SK-N-SH (cell line): ENCODE measurements around the gene AGBL4.

ENCODE experiments used
- CTCF ChIP-seq: fragments of 200-600 bp; sonication (generic); IDR thresholded peaks from 2 replicates; pipeline ENCODE4 v1.6.1; 2017; ENCODE audit warnings: antibody characterized with exemption, mild to moderate bottlenecking, moderate library complexity
- EP300 ChIP-seq, 2 experiments: IDR thresholded peaks; 2 replicates each; pipeline versions ENCODE4 v1.4.0 to v1.6.1; 2012; ENCODE audit warnings: borderline replicate concordance in 1 of 2, low read depth in 1 of 2, low read length in 1 of 2
- FOXJ3 ChIP-seq: sonication (generic); formaldehyde crosslinking; IDR thresholded peaks from 2 replicates; pipeline ENCODE4 v1.5.1; 2020; ENCODE audit warnings: mild to moderate bottlenecking, missing genetic modification reagents
- GABPA ChIP-seq: IDR thresholded peaks from 2 replicates; pipeline ENCODE4 v1.4.0; 2012; ENCODE audit warnings: low read depth, mild to moderate bottlenecking
- POLR2AphosphoS5 ChIP-seq: IDR thresholded peaks from 2 replicates; pipeline ENCODE4 v1.6.1; 2012; ENCODE audit warnings: low read depth, low read length
- RAD21 ChIP-seq: IDR thresholded peaks from 2 replicates; pipeline ENCODE4 v1.6.1; 2012; ENCODE audit warnings: mild to moderate bottlenecking, low read length
- SMC3 ChIP-seq: IDR thresholded peaks from 2 replicates; pipeline ENCODE4 v1.6.1; 2012; ENCODE audit warnings: low read depth, low read length, improper control_type of control experiment
- TAF1 ChIP-seq: IDR thresholded peaks from 2 replicates; pipeline ENCODE4 v1.6.1; 2012; ENCODE audit warnings: low read depth, mild to moderate bottlenecking, low read length, moderate library complexity, borderline replicate concordance
- YY1 ChIP-seq: IDR thresholded peaks from 2 replicates; pipeline ENCODE4 v1.4.0; 2012; ENCODE audit warnings: low read depth, mild to moderate bottlenecking
- ZBTB33 ChIP-seq: IDR thresholded peaks from 2 replicates; pipeline ENCODE4 v1.4.0; 2012; ENCODE audit warnings: low read depth, borderline replicate concordance

- TF ChIP-seq CTCF (no peak), RAD21 (no peak), SMC3 (no peak), POLR2AphosphoS5 (no peak), FOXJ3 (CRISPR knock-in tag) (no peak), ZBTB33 (no peak), TAF1 (no peak), YY1 (no peak), EP300 (IDR thresholded peaks at IDR 0.05; ENCODE audit: borderline replicate concordance in 1 of 2, low read depth in 1 of 2, low read length in 1 of 2) (no peak), GABPA (no peak)
Measured at GRCh38 chr1:49465486-49466185, 558.1 kb downstream of the AGBL4 start.
